Renal cortical epithelial cell (primary cell): ENCODE measurements around the gene PLCD1. TPM values are rescaled to one million over a fixed set of nuclear protein-coding genes. Genes with fewer than 3 reads are reported as not detected.
"Not testable (repeated sequence)": the region's sequence is repeated elsewhere in the genome, so short reads cannot be mapped to it uniquely, and the experiment has no call there.

Experiments used
- DNase-seq: peaks from one replicate; pipeline ENCODE4 v3.0.0-alpha.2; 2011; ENCODE audit warnings: low read depth
- total RNA-seq: library from RNA; depleted of rRNA; stranded (reverse); fragments of >200 nt; gene quantifications from 2 replicates; pipeline ENCODE4 v1.2.3, GENCODE V29; 2014

The PLCD1 gene
- total RNA-seq, 1 donor from 2014 or later, result 20.5 TPM

DNA sequence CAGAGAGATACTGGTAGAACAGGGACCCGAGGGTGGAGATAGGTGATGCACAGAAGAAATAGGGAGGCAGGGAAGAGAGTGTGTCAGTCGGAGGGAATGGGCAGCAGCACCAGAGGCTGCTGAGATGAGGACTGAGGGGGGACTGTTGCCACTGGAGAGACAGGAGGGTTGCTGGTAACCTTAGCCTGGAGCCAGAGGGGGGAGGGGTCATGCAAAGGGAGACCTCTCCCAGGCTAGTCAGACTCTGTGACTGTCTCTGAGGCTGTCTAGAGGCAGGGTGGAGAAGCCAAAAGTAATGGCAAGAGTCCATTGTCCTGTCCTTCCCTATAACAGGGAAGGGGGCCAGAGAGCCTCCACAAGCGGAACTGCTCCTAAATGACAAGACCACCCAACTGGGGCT is 7.5 kb upstream of the PLCD1 start:
- no peak for DNase-seq

DNA sequence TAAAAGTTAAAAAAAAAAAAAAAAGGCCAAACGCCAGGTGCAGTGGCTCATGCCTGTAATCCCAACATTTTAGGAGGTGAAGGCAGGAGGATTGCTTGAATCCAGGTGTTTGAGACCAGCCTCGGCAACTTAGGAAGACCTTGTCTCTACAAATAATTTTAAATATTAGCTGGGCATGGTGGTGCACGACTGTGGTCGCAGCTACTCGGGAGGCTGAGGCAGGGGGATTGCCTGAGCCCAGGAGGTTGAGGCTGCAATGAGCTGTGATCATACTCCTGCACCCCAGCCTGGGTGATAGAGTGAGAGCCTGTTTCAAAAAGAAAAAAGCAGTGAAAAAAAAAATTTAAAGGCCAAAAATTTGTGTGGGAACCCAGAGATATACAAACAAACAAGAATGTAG is 6.8 kb upstream of the PLCD1 start:
- no peak for DNase-seq

DNA sequence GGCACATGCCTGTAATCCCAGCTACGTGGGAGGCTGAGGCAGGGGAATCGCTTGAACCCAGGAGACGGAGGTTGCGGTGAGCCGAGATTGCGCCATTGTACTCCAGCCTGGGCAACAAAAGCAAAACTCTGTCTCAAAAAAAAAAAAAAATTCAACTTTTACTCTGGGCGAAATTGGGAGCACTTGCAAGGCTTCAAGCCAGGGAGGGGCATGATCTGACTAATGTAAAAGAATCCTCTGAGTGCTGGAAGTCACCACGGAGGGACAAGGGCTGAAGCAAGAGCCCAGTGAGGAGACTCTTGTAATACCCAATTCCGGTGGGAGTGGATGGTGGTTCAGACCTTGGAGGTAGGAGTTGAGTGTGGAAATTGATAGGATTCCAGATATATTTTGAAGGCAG is 4.9 kb upstream of the PLCD1 start:
- DNase-seq, result not testable (repeated sequence)

DNA sequence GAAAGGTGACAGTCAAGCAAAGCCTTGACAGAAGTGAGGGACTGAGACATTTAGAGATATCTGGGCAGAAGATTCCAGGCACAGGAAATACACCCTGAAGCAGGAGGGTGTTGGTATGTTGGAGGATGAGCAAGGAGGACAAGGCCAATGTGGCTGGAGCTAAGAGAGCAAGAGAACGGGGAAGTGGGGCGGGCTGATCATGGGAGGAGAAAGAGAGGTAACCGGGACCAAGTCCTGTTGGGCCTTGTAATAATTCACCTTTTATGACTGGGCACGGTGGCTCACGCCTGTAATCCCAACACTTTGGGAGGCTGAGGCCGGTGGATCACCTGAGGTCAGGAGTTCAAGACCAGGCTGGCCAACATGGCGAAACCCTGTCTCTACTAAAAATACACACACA is 4.1 kb upstream of the PLCD1 start:
- DNase-seq, result not testable (repeated sequence)

DNA sequence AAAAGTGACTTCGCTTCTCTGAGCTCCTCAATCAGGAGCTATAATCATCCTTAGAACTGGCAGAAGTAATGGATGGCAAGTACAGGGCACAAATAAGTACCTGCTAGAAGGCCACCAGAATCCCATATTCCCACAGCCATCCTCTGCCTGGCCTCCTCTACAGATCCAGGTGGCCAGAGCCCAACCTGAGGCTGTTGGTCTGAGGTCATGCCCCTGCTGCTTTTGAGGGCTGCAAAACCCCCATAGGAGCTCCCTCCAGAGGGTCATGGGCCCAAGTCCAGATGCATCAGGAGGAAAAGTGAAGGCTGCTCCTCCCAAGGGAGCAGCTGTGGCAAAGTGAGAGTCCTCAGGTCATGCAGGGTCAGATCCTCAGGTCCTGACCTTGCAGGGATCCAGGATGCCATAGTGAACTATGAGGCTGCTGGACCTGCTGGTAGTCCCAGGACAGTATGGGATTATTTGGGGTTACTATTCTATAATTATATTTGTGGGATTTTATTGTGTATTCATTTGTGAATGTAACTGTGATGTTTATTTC is 3.0 kb upstream of the PLCD1 start:
- DNase-seq, result no peak

DNA sequence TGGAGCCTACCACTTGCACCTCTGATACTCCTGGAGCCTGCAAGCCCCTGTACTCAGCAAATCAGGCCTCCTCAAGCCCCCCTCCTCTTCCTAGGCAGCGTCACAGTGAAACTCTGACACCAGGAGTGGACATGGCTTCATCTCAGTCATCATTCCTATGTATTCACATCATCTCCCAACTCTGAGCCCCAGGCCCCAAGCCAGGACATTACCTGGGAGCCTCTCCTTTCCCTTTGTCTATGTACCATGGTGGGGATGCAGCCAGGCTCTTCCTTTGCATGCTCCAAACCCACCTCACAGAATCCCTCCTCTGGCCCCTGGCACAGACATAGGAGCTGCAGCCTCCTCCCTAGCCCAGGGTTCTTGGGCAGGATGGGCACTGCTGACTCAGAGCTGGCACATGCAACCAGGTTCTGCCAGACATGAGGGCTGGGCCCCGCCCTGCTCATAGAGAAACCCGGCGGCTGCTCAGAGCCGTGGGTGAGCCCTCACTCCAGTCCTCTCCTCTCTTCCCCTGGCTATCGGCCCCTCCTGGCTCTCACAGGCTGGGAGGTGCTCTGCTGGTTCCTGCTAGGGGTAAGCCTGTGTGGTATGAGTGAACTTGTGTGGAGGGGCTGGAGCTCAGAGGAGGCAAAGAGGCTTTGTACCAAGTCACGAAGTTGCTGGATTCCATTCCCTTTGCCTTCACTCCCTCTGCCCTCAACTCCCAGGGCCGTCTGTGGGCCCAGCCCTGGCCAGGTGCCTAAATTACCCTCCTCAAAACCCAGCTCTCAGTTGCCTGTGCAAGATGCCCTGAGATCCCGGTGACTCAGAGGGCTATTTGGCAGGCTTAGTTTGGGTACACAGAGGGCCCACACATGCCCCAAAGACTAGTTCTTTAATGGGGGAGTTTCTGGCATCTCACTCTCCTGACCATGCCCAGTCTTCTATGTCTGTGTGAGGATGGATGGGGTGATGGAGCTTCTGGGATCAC is 1.9 kb upstream of the PLCD1 start:
- peak; percentile 77 for DNase-seq

DNA sequence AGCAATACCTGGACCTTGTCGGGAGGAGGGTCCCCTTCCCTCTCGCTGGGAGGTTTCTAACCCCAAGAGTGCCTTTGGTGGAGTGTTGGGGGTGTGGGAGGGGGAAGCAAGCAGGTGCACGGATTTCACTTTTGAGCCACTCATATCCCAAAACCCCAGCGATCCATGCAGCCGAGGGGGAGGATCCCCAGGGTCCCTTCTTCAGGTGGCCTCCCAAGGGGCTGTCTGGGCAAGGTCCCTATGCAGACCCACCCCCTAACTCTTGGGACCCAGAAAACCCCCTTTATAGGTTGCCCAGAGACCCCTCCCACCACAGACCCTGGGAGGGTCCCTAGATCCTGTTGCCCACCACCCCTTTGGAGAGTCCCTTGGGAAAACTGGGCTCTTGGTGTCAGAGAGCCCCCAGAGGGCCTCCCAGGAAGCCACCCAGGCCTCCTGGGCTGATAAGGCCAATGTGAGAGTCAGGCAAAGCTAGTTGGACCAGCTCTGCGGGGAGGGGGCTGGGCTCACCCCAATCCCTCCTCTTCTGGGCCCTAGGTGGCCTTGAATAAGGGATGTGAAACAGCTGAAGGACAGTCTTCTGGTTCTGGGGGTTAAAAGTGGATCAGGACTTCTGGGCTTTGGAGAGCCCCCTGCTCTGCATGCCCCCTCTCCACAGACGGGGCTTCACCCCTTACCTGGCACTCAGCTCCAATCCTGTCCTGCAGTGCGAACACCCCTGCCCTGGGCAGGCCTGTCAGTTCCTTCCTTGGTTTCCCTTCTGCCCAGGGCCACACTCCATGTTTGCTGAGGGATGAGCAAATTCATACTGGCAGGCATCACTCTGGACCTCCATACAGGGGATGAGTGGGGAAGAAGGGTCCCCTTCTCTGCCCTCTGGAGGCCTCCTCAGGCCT is 932 bp upstream of the PLCD1 start:
- no peak for DNase-seq

DNA sequence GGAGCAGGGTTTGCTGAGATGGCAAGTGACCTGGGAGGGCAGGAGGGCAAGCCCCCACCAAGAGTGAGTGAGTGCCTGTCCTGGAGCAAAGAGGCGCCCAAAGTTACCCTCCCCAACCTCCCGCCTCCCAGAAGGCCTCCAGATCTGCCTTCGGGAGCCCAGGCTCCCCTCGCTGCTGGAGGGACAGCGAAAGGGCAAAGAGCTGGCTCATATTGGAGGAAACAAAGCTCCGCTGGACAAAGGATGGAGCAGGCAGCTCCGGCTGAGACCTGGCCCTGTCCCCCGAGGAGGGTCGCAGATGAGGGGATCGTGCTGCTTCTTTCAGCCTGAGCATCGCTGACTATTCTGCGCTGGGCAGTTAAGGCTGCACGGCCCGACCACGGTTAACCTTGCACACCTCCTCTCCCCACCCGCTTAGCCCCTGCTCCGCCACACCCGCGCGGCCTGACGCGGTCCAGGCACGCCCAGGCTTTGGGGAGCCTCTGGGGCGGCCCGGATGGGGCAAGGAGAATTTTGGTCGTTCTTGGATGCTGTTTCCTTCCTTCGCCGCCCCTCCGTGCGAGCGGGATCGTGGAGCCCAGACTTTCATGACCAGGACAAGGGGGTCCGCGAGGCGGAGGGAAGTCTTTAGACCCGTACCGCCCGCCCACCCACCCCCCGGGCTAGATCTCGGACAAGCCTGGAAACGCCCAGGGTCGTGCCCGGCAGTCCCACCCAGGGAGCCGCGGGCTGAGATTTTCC is 651 bp downstream of the PLCD1 start:
- DNase-seq, result no peak

DNA sequence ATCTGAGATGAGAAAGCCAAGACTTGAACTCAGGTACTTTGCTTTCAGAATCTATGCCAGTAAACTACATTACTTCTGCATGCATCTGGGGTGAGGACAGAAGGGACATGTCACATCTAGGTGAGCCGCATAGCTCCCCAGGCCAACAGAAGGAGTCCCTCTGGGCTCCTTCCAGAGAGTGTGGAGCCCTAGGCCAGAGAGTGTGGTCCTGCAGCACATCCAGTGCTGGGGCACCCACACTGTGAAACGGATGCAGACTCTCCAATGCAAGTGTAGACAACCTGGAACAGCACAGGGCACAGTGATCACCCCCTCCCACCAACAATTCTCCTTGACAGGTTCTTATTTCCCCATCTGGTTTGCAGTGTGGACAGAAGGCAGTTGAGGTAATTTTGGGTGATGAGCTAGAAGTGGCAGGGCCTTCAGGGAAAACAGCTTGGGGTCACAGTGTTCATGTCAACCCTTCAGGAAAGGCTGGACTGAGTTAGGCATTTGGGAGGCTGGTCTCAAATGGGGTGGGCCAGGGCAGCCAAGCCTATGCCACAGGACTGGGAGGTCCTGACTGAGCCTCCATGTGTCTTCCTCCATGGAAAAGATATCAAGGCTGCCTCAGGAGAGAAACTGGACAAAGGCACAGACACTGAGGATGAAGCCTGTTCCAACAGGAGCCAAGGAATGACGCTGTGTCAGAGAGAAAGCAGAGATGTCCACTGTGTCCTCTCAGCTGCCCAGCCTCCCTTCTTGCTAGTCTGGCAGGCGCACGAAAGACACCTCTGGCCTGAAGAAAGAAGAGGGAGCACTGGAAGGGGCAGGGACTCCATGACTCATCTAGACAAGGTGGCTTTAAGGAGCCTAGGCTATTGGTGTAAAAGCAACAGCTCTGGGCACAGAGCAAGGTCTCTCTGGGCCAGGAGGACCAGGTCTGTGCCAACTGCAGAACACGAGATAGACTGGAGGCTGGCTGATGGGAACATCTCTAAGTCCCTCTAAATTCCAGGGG is 1.7 kb downstream of the PLCD1 start:
- no peak for DNase-seq

DNA sequence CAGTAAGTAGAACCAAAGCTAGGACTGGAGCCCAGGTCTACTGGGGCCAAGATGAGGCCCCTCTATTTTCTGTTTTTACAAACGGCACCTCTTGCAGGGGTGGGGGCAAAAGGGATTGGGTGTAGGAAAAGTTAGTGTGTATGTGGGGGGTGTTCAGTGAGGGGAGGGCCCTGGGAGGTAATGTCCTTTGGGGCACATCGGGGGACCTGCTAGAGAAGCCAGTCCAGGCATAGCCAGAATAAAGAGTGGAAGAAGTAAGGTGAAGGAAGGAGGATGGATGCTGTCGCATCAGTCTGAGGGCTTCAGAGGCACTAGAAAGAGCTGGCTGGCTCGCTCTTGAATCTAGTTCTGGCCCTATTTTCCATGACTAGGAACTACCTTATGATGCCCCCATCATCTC is 2.6 kb downstream of the PLCD1 start:
- no peak for DNase-seq

DNA sequence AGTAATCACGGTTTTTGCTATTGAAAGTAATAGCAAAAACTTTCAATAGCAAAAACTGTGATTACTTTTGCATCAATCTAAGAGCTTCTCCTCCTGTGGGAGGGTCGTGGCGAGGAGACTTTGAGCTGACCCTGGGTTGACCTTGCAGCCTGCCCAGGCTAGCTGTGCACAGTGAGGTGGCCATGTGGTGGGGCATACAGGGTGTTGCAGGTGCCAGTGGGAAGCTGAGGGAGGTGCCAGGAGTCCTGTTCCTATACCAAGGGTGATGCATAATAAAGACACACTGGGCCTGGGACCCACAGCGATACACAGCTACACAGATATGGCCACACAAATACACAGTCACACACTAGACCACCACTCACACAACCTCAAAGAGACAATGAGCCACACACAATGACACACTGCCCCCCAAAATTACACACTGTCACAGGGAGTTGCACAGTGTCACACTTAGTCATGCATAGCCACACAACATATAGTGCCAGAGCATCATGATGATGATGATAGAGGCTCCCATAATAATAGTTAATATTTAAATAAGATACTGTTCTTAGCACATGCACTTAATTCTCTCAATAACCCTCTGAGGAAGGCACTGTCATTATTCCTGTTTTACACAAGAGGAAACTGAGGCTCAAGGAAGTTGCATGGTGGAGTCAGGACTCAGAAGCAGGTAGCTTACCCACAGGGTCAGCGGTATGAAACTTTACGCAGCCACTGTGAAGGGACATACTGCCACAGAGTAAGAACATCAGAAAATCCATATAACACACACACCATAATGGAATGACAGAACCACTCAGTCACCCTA is 6.3 kb downstream of the PLCD1 start:
- no peak for DNase-seq

DNA sequence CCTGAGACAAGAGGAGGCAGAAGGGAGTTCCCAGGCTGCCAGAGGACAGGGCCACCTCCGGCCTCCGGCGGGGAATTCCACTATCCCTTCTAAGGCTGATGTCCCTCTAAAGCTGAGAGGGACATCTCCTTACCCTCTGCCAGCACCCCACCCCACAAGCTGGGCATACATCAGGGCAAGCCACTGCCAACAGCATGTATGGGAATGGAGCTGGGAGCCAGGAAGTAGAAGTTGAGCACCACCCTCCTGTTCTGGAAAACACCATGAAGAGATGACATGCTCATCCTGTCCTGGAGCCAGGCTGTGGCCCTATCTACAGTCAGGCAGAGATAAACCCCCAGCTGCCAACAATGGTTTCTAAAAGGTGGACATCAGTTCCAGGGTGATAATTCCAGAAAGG is 7.1 kb downstream of the PLCD1 start:
- DNase-seq, result no peak

DNA sequence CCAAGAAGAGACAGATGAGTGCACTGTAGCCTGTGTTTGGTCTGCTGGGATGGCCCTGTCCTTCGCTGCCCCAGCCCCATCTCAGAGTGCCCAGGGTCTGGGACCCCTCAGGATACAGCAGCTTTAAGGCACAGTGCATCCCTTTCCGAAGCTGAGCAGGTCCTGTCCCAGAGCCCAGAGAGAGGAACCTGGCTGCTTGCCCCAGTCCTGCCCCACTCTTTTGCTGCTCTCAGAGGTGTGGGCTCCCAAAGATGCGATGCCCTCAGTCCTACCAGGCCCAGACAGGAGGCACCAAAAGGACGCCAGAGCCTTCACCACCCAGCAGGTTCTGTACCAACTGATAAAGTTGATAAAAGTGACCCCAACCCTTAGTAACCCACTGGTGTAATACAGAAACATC is 8.2 kb downstream of the PLCD1 start:
- DNase-seq, result no peak

DNA sequence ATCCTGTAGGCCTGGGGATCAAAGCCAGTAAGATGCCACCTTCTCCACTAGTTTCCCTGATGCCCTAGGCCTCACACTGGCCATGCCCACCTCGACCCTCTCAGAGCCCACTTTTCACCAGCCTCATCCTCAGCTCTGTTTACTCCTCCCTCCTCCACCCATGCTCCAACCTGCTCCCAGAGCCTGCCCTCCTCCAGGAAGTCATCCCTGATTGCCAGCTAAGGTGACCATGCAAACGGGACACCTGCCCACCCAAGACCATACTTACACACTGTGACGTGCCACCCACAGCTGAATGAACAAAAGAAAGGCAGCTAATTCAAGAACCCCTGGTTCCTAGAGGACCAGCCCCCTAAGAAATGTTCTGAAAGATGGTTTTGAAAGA is 9.1 kb downstream of the PLCD1 start:
- DNase-seq, result no peak

DNA sequence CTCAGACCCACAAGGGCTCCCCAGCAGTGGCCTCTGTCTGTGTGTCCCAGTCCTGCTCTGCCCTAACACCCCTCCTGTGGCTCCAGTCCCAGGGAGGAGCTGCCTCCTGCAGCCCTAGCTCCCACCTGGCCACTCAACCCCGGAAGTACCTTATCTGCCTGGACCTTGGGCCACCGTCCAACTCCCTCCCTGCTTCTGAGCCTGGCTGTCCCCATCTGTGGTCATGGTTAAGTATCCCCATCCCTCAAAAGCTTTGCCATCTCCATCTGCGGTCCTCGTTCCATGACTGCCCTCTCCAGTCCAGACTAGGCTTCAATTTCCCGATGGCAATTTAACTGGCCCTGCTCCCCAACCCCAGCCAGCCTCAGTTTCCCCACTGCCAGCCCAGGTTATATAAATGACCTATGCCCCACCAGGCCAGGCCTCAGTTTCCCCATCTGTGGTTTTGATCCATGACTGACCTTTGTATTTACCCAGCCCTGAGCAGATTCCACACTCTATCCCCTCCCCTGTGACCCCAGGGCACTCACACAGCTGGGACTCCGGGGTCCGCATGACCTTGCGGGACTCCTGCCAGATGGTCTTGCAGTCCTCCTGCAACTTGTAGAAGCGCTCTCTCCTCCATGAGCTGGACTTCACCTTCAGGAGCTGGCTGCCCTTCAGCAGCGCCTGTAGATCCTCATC is 9.6 kb downstream of the PLCD1 start:
- no peak for DNase-seq

DNA sequence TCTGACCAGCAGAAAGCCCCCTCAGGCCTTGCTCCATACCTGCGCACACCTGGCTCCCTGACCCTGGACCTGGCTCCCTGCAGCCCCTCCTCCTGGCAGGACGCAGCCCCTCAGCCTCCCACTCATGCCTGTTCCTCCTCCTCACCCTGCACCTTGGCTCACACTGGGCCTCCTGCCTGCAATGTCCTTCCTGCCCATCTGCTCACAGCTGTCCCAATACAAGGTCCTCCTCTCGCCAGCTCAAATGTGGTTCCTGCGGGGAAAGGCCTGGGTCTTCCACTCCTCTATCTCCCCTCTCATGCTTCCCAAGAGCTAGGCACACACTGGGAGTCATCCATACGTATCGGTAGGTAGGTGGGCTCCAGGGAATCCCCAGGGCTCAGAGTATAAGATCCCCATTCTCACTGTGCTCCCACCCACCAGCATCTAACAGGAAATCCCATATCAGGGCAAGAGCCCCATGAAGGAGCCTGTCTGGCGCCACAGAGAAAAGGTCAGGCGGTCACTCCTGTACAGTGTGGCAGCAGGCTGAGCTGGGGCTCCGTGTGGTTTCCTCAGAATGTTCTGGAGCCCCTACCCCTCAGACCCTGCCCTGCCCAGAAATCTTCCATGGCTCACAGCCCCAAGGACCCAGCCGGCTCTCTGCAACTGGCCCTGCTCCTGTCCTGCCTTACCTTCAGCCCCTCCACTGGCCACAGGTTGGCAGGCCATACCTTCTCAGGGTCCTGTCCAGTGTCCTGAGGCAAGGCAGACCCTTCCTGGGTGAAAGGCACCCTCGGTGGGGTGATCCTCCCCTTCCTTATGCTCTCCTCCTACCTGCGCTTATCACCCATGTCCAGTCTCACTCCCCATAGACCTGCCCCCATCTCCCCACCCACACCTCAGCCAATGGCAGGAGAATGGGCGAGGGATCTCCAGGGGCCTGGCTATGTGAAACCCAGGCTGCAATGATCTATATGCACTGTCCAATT is 10.9 kb downstream of the PLCD1 start:
- no peak for DNase-seq

DNA sequence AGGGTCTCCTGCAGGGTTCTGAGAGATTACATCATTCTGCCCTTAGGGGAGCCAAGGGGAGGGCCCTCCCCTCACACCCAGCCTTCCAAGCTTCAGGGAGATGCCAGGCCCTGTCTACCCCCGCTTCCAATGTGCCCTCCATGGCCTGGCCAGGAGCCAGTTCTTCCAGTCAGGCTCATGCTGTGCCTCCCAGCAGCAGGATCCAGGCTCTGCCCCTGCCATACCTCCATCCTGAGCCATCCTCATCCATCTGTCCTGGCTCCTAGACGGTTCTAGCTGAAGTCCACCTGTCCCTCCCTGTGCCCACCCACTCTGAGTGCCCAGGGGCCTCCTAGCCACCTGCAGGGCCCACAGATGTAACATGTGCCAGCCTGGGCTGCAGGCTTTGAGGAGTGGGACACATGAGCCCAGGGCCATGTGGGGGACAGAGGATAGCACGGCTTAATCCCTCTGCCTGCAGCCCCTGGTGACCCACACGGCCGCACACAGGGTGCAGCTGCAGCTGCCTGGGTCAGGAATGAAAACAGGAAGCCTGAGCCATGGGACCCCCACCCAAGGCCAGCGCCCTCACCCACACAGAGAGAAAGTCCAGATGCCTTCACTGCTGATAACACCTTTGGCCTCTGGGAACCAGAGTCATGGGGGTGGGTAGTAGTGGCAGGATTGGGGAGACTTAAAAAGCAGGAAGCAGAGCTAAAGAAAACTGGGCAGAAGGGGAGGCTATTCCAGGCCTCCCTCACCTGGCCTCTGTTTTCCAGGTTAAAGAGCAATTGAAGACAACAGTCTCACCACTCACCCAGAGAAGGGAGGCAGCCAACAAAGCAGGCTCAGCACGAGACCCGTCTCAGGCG is 11.8 kb downstream of the PLCD1 start:
- DNase-seq, result no peak
